IPS-18a (cell line): Measurements from ENCODE around the gene TRIM65.

Experiments
- H3K27ac ChIP-seq: one replicate; pipeline ENCODE4 v1.5.1; 2013; ENCODE audit warnings: low read length
- H3K27me3 ChIP-seq: one replicate; pipeline ENCODE4 v1.6.1; 2013; ENCODE audit warnings: mild to moderate bottlenecking, low read length; ENCODE audit not compliant: control insufficient read depth, insufficient read depth
- H3K36me3 ChIP-seq: one replicate; pipeline ENCODE4 v1.6.1; 2013; ENCODE audit warnings: low read depth, low read length; ENCODE audit not compliant: control insufficient read depth
- H3K4me1 ChIP-seq: one replicate; pipeline ENCODE4 v1.6.1; 2013; ENCODE audit warnings: low read depth, low read length; ENCODE audit not compliant: control insufficient read depth
- H3K4me3 ChIP-seq: one replicate; pipeline ENCODE4 v1.5.1; 2013; ENCODE audit warnings: low read length
- H3K9ac ChIP-seq: one replicate; pipeline ENCODE4 v1.6.1; 2013; ENCODE audit warnings: mild to moderate bottlenecking, low read length, moderate library complexity
- H3K9me3 ChIP-seq: one replicate; pipeline ENCODE4 v1.6.1; 2013; ENCODE audit warnings: low read depth, low read length; ENCODE audit not compliant: control insufficient read depth

Gene TRIM65

GRCh38 chr17:75845058-75845711 lies 51.6 kb downstream of the TRIM65 start:
- Histone ChIP-seq H3K4me3 (no peak overlapping the region), H3K9ac (no peak overlapping the region), H3K27me3 (no peaks in the 10 kb centered on the region), H3K4me1 (no peaks in the 10 kb centered on the region), H3K27ac (no peak overlapping the region), H3K36me3 (peaks cover 23% of the 10 kb centered on the region), H3K9me3 (no peaks in the 10 kb centered on the region)

DNA sequence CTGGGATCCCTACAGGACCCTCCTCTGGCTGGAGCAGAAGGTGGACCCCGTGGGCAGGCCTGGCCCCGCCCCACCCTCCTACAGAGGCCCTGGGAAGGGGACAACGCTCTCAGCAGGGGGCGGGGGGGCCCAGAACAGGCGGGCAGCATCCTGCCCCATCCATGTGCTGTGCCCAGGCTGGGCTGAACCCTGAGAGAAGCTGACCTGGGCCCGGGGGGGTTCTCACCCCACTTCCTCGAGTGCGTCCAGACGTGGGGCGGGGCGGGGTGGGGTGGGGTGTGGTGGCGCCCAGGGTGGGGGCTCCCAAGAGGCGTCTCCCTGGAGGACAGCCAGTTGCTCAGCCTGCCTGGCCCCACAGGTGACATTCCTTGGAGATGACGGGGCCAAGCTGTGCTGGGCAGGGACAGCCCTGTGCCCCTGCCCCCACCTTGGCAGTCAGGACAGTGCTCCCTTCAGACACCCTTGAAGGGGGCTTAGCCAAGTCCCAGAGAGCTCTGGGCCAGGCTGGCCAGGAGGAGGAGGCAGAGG lies 52.2 kb downstream of the TRIM65 start:
- no peak overlapping the region for H3K4me3 ChIP-seq
- no peaks in the 10 kb centered on the region for H3K9me3 ChIP-seq
- H3K9ac ChIP-seq, result no peak overlapping the region
- H3K27me3 ChIP-seq, result no peaks in the 10 kb centered on the region
- H3K36me3 ChIP-seq, result peaks cover 23% of the 10 kb centered on the region
- H3K4me1 ChIP-seq, result no peaks in the 10 kb centered on the region
- no peak overlapping the region for H3K27ac ChIP-seq

DNA sequence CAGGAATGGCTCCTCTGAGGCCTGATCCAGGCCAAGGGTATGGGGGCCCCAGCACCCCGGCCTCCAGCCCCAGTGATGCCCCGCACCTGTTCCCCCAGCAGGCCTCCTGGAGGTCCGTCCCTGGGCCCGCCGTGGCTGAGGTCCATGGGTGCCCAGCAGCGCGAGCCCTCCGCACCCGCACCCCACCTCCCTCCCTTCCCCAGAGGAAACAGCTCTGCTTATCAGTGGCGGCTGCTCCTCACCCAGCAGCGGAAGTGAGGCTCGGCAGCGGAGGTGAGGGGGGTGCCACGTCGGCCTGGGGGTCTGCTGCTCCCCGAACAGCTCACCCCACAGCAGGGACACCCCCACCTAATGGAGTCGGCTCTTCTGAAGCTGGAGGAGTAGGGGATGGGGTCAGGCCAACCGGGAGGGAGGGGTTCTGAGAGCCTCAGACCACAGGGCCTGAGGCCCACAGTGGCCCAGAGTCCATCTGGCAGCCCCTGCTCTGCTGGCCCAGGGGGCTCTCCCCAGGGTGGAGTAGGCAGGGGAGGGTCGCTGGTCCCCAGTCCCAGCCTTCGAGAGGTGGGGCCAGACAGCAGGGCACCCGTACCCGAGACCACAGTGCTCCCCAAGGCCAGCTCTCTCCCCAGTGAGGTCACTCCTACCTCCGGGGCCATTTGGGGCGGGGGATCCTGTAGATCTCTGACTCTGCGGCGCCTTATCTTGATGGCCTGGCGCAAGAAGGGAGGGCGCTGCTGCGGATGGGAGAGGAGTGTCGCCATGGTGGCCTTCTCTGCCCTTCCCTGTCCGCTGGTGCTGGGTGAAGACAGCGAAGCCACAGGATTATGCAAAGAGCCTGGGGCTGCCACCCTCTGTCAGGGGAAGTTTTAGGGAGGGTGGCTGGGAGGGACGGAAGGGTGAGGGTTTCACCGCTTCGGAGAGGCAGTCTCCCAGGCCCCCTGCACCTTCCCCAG lies 52.9 kb downstream of the TRIM65 start, which contains the start of gene UNC13D:
TSS of gene UNC13D (minus strand) at position 828 of the 953 bp plus-strand sequence. CDS start at position 761, 67 bp downstream.
- no peaks in the 10 kb centered on the region for H3K9me3 ChIP-seq
- H3K9ac ChIP-seq, result no peak within 1 kb of the TSS
- H3K27ac ChIP-seq, result no peak within 1 kb of the TSS
- no peaks in the 10 kb centered on the region for H3K27me3 ChIP-seq
- no peaks in the 10 kb centered on the region for H3K4me1 ChIP-seq
- no peak within 1 kb of the TSS for H3K4me3 ChIP-seq
- peaks cover 19% of the 10 kb centered on the region for H3K36me3 ChIP-seq

GRCh38 chr17:75842963-75843576 lies 53.7 kb downstream of the TRIM65 start:
- Histone ChIP-seq H3K4me3 (no peak overlapping the region), H3K9ac (no peak overlapping the region), H3K36me3 (peaks cover 17% of the 10 kb centered on the region), H3K27ac (no peak overlapping the region), H3K4me1 (no peaks in the 10 kb centered on the region), H3K27me3 (no peaks in the 10 kb centered on the region), H3K9me3 (no peaks in the 10 kb centered on the region)

DNA sequence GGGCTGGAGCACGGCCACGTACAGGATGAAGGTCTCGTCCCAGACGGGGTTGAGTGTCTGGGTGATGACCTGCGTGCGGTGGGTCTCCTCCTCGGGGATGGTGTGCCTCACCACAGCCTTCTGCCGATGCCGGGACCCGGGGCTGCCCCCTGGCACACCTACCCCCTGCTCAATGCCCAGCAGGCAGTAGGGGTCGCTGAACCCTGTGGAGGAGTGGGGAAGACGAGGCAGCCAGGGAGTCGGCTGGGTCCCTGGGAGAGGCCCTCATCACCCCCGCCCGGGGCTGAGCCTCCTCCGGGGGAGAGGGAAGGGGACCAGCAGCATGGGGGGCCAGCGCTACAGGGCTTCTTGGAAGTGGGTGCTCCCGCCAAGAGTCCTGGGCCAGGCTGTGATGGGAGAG lies 54.3 kb downstream of the TRIM65 start:
- peaks cover 12% of the 10 kb centered on the region for H3K36me3 ChIP-seq
- H3K4me3 ChIP-seq, result no peak overlapping the region
- no peaks in the 10 kb centered on the region for H3K4me1 ChIP-seq
- no peak overlapping the region for H3K27ac ChIP-seq
- no peak overlapping the region for H3K9ac ChIP-seq
- H3K27me3 ChIP-seq, result no peaks in the 10 kb centered on the region
- no peaks in the 10 kb centered on the region for H3K9me3 ChIP-seq

GRCh38 chr17:75840799-75841164 lies 56.0 kb downstream of the TRIM65 start:
- Histone ChIP-seq H3K9ac (no peak overlapping the region), H3K4me1 (no peaks in the 10 kb centered on the region), H3K27ac (no peak overlapping the region)

DNA sequence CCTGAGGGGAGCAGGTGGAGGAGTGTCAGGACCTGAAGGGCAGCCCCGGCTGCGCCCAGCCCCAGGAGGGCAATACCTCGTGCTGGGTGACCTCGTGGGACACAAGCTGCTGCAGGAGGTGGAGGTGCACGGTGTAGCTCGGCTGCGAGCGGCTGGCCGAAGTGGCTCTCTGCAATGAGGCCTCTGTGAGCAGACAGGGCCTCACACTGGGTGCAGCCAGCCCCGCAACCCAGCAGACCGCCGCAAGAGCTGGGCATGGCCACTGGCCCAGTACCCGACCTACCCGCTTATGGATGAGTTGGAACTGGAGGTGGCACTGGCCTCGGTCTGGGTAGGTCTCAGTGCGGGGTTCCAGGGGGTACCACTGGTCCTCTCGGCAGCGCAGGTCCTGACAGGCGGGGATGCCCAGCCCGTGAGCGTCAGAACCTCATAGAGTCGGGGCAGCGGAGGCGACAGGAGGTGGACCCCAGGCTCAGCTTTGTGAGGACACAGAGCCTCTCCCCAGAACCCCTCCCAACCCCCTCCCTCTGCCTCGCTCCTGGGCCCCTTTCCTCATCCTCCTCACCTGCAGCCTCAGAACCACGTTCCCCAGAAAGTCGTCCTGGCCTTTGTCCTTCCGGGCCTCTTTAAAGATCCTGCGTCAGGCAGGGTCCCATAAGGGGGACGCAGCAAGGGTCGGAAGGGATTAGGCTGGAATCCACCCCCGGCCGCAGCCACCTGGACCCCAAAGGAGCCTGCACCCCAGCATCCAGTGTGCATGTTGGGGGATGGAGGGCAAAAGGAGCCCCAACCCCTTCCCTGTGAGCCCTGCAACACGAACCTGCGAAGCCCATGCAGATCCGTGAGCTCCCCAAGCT lies 56.6 kb downstream of the TRIM65 start:
- Histone ChIP-seq H3K27me3 (no peaks in the 10 kb centered on the region), H3K4me1 (no peaks in the 10 kb centered on the region), H3K9me3 (no peaks in the 10 kb centered on the region), H3K9ac (no peak overlapping the region), H3K36me3 (no peaks in the 10 kb centered on the region), H3K4me3 (no peak overlapping the region), H3K27ac (no peak overlapping the region)

More at GRCh38 chr17:75840799-75841164, 56.0 kb downstream of the TRIM65 start:
- H3K4me3 ChIP-seq, result no peak overlapping the region
- no peaks in the 10 kb centered on the region for H3K36me3 ChIP-seq
- no peaks in the 10 kb centered on the region for H3K9me3 ChIP-seq
- no peaks in the 10 kb centered on the region for H3K27me3 ChIP-seq
